Measurements from ENCODE around the gene WNT7B. TPM values are rescaled to one million over a fixed set of nuclear protein-coding genes. Genes with fewer than 3 reads are reported as not detected.

WNT7B gene
- total and polyA plus RNA-seq, 2 experiments from 2014 or later, result 0.10 TPM; not detected in 1

- Mint-ChIP-seq H3K27me3 (ENCODE audit: insufficient read depth, low read depth, poor library complexity) (peaks cover 14% of the 10 kb centered on the region), H3K4me3 (no peak overlapping the region), H3K4me1 (peaks cover 6% of the 10 kb centered on the region; the same call in 2 of the 3 replicates), H3K36me3 (ENCODE audit: low read depth) (no peaks in the 10 kb centered on the region), H3K9me3 (no peaks in the 10 kb centered on the region; the same call in 2 of the 3 replicates), H3K27ac (no peak overlapping the region)
- Histone ChIP-seq H3K79me2 (replicated peaks; ENCODE audit: insufficient read depth) (no peaks in the 10 kb centered on the region), H4K20me1 (replicated peaks; ENCODE audit: insufficient read depth) (no peaks in the 10 kb centered on the region), H3K36me3 (ENCODE audit: insufficient read depth) (no peaks in the 10 kb centered on the region), H3K4me2 (no peak overlapping the region), H3K27me3 (ENCODE audit: insufficient read depth) (no peaks in the 10 kb centered on the region), H3K27ac (ENCODE audit: low read depth) (no peak overlapping the region), H3F3A (replicated peaks; ENCODE audit: low read depth) (no peaks in the 10 kb centered on the region), H3K4me1 (ENCODE audit: insufficient read depth) (peaks cover 5% of the 10 kb centered on the region; the same call in 1 of the 2 replicates), H3K4me3 (no peak overlapping the region), H2AFZ (no peak overlapping the region), H3K9me2 (ENCODE audit: insufficient read depth) (no peaks in the 10 kb centered on the region)
- TF ChIP-seq NANOG (IDR thresholded peaks at IDR 0.05; ENCODE audit: borderline replicate concordance) (no peak), ZNF462 (CRISPR knock-in tag; IDR thresholded peaks at IDR 0.05) (no peak)
- ATAC-seq (peak; percentile 31), DNase-seq (ENCODE audit: low spot score) (no peak)
These were observed 85.4 kb downstream of the WNT7B start for GRCh38 chr22:45891471-45891995.

- peaks cover 10% of the 10 kb centered on the region for H3K27me3 Mint-ChIP-seq (ENCODE audit: insufficient read depth, low read depth, poor library complexity)
- ATAC-seq, result peak; percentile 65
- H3K9me3 Mint-ChIP-seq, result no peaks in the 10 kb centered on the region; the same call in 2 of the 3 replicates
- H3K4me3 Mint-ChIP-seq, result no peak overlapping the region
- H3K36me3 Mint-ChIP-seq (ENCODE audit: low read depth), result no peaks in the 10 kb centered on the region
- H3K9me2 ChIP-seq (ENCODE audit: insufficient read depth), result no peaks in the 10 kb centered on the region
- DNase-seq (ENCODE audit: low spot score), result peak; percentile 66
- no peaks in the 10 kb centered on the region for H3K79me2 ChIP-seq (replicated peaks; ENCODE audit: insufficient read depth)
- no peak overlapping the region for H3K4me3 ChIP-seq
- no peak overlapping the region for H2AFZ ChIP-seq
- no peaks in the 10 kb centered on the region for H3K27me3 ChIP-seq (ENCODE audit: insufficient read depth)
- no peak overlapping the region for H3K27ac Mint-ChIP-seq
- no peaks in the 10 kb centered on the region for H4K20me1 ChIP-seq (replicated peaks; ENCODE audit: insufficient read depth)
- no peak overlapping the region for H3K27ac ChIP-seq (ENCODE audit: low read depth)
- peaks cover under 1% of the 10 kb centered on the region; the same call in 1 of the 2 replicates for H3K4me1 ChIP-seq (ENCODE audit: insufficient read depth)
- no peak overlapping the region for H3K4me2 ChIP-seq
- no peaks in the 10 kb centered on the region for H3K36me3 ChIP-seq (ENCODE audit: insufficient read depth)
- H3F3A ChIP-seq (replicated peaks; ENCODE audit: low read depth), result no peaks in the 10 kb centered on the region
- H3K4me1 Mint-ChIP-seq, result peaks cover 2% of the 10 kb centered on the region; the same call in 2 of the 3 replicates
- TF ChIP-seq POLR2AphosphoS5 (IDR thresholded peaks at IDR 0.05; ENCODE audit: low read depth), result no peak
- TF ChIP-seq REST (IDR thresholded peaks at IDR 0.05; ENCODE audit: unreplicated experiment), result no peak
- no peak for TF ChIP-seq JUNB (IDR thresholded peaks at IDR 0.05; ENCODE audit: unreplicated experiment)
- TF ChIP-seq EZH2 (IDR thresholded peaks at IDR 0.05; ENCODE audit: low read depth, unreplicated experiment), result no peak
- no peak for TF ChIP-seq ZNF114 (CRISPR knock-in tag; IDR thresholded peaks at IDR 0.05)
- TF ChIP-seq EZH2phosphoT487 (IDR thresholded peaks at IDR 0.05; ENCODE audit: unreplicated experiment), result no peak
- TF ChIP-seq ZNF331 (CRISPR knock-in tag; IDR thresholded peaks at IDR 0.05; ENCODE audit: low read depth), result no peak
- TF ChIP-seq CTCF (conservative IDR thresholded peaks at IDR 0.05; ENCODE audit: low read depth in 2 of 2), result no peak
- TF ChIP-seq STAT1 (IDR thresholded peaks at IDR 0.05; ENCODE audit: unreplicated experiment), result no peak
- no peak for TF ChIP-seq NANOG (IDR thresholded peaks at IDR 0.05; ENCODE audit: borderline replicate concordance)
These were observed 85.9 kb downstream of the WNT7B start for GRCh38 chr22:45891021-45891421.

Data from GM23338 (cell line).